Activated naive CD4-positive, alpha-beta T cell treated with anti-CD3 and anti-CD28 coated beads, Interleukin-2, amount 10 ng/mL, durations not matched to agents 7 days and 5 days (primary cell): ENCODE results near the gene PCBP3.

Experiments used
- CTCF ChIA-PET: fragments of 350-600 bp; sonication (Branson Sonifier 250); formaldehyde crosslinking; loops from one replicate; lab custom pipeline; 2021; ENCODE audit warnings: antibody characterized with exemption; lab: Charles Lee
- DNase-seq: peaks from one replicate; pipeline ENCODE4 v3.0.0-alpha.2; 2020
- H3K27ac Mint-ChIP-seq: one replicate; pipeline ENCODE4 v1.8.0; 2021; ENCODE audit warnings: mild to moderate bottlenecking, moderate library complexity, mixed read lengths
- H3K27me3 Mint-ChIP-seq: one replicate; pipeline ENCODE4 v1.8.0; 2021; ENCODE audit warnings: mild to moderate bottlenecking, mixed read lengths
- H3K36me3 Mint-ChIP-seq: one replicate; pipeline ENCODE4 v1.8.0; 2021; ENCODE audit warnings: mixed read lengths
- H3K4me1 Mint-ChIP-seq: one replicate; pipeline ENCODE4 v1.8.0; 2021; ENCODE audit warnings: mixed read lengths
- H3K4me3 Mint-ChIP-seq: one replicate; pipeline ENCODE4 v1.8.0; 2021; ENCODE audit warnings: mild to moderate bottlenecking, moderate library complexity, mixed read lengths
- H3K9me3 Mint-ChIP-seq: one replicate; pipeline ENCODE4 v1.8.0; 2021; ENCODE audit warnings: mixed read lengths

Gene PCBP3

GRCh38 chr21:45740491-45741357, 97.2 kb downstream of the PCBP3 start:
- Mint-ChIP-seq H3K27ac (no peak overlapping the region), H3K27me3 (peaks cover 3% of the 10 kb centered on the region), H3K9me3 (peaks cover 7% of the 10 kb centered on the region), H3K36me3 (peaks cover 9% of the 10 kb centered on the region), H3K4me1 (no peaks in the 10 kb centered on the region), H3K4me3 (no peak overlapping the region)
- CTCF ChIA-PET, result interaction anchor here (0.7 kb wide), 1 partner anchor 365 kb away, joined by 3 read pairs; no protein-coding TSS in a partner anchor
- no peak for DNase-seq

- H3K27me3 Mint-ChIP-seq, result peaks cover 3% of the 10 kb centered on the region
- peaks cover 9% of the 10 kb centered on the region for H3K36me3 Mint-ChIP-seq
- H3K27ac Mint-ChIP-seq, result no peak overlapping the region
- CTCF ChIA-PET, result no interaction called here
- H3K4me1 Mint-ChIP-seq, result no peaks in the 10 kb centered on the region
- peaks cover 7% of the 10 kb centered on the region for H3K9me3 Mint-ChIP-seq
- DNase-seq, result no peak
- no peak overlapping the region for H3K4me3 Mint-ChIP-seq
Observed at GRCh38 chr21:45741691-45742090, 98.2 kb downstream of the PCBP3 start.

- Mint-ChIP-seq H3K36me3 (peaks cover 13% of the 10 kb centered on the region), H3K27ac (no peak overlapping the region), H3K27me3 (no peaks in the 10 kb centered on the region), H3K4me3 (no peak overlapping the region), H3K4me1 (no peaks in the 10 kb centered on the region), H3K9me3 (peaks cover 11% of the 10 kb centered on the region)
- CTCF ChIA-PET, result no interaction called here
- DNase-seq, result no peak
Observed at GRCh38 chr21:45742247-45742646, 98.7 kb downstream of the PCBP3 start.

GRCh38 chr21:45745256-45745655, 101.7 kb downstream of the PCBP3 start:
- CTCF ChIA-PET, result no interaction called here
- DNase-seq, result no peak
- H3K27ac Mint-ChIP-seq, result no peak overlapping the region
- peaks cover 3% of the 10 kb centered on the region for H3K4me1 Mint-ChIP-seq
- peaks cover 13% of the 10 kb centered on the region for H3K36me3 Mint-ChIP-seq
- H3K4me3 Mint-ChIP-seq, result no peak overlapping the region
- no peaks in the 10 kb centered on the region for H3K27me3 Mint-ChIP-seq
- H3K9me3 Mint-ChIP-seq, result peaks cover 12% of the 10 kb centered on the region

GRCh38 chr21:45747233-45747766, 103.8 kb downstream of the PCBP3 start:
- Mint-ChIP-seq H3K4me3 (no peak overlapping the region), H3K4me1 (peaks cover 3% of the 10 kb centered on the region), H3K9me3 (peaks cover 12% of the 10 kb centered on the region), H3K27ac (no peak overlapping the region), H3K27me3 (no peaks in the 10 kb centered on the region), H3K36me3 (peaks cover 13% of the 10 kb centered on the region)
- CTCF ChIA-PET, result no interaction called here
- no peak for DNase-seq

GRCh38 chr21:45747802-45748445, 104.4 kb downstream of the PCBP3 start:
- Mint-ChIP-seq H3K27me3 (no peaks in the 10 kb centered on the region), H3K9me3 (peaks cover 12% of the 10 kb centered on the region), H3K36me3 (peaks cover 13% of the 10 kb centered on the region), H3K4me3 (no peak overlapping the region), H3K27ac (no peak overlapping the region), H3K4me1 (peaks cover 3% of the 10 kb centered on the region)
- DNase-seq, result no peak
- CTCF ChIA-PET, result interaction anchor here (0.6 kb wide), 1 partner anchor 10 kb away, joined by 3 read pairs; no protein-coding TSS in a partner anchor

GRCh38 chr21:45748593-45748992, 105.1 kb downstream of the PCBP3 start:
- H3K27ac Mint-ChIP-seq, result no peak overlapping the region
- peaks cover 13% of the 10 kb centered on the region for H3K36me3 Mint-ChIP-seq
- no peaks in the 10 kb centered on the region for H3K27me3 Mint-ChIP-seq
- H3K4me1 Mint-ChIP-seq, result peaks cover 3% of the 10 kb centered on the region
- H3K4me3 Mint-ChIP-seq, result no peak overlapping the region
- peaks cover 12% of the 10 kb centered on the region for H3K9me3 Mint-ChIP-seq
- no peak for DNase-seq
- CTCF ChIA-PET, result no interaction called here

GRCh38 chr21:45749974-45750373, 106.4 kb downstream of the PCBP3 start:
- no peak overlapping the region for H3K27ac Mint-ChIP-seq
- CTCF ChIA-PET, result no interaction called here

GRCh38 chr21:45750936-45751335, 107.4 kb downstream of the PCBP3 start:
- peaks cover 3% of the 10 kb centered on the region for H3K36me3 Mint-ChIP-seq
- CTCF ChIA-PET, result no interaction called here
- H3K4me3 Mint-ChIP-seq, result no peak overlapping the region
- H3K27me3 Mint-ChIP-seq, result no peaks in the 10 kb centered on the region
- H3K27ac Mint-ChIP-seq, result no peak overlapping the region
- peaks cover 3% of the 10 kb centered on the region for H3K4me1 Mint-ChIP-seq
- peaks cover 6% of the 10 kb centered on the region for H3K9me3 Mint-ChIP-seq
- no peak for DNase-seq

More at GRCh38 chr21:45749974-45750373, 106.4 kb downstream of the PCBP3 start:
- Mint-ChIP-seq H3K36me3 (peaks cover 10% of the 10 kb centered on the region), H3K4me3 (no peak overlapping the region), H3K9me3 (peaks cover 9% of the 10 kb centered on the region), H3K27me3 (no peaks in the 10 kb centered on the region), H3K4me1 (peaks cover 3% of the 10 kb centered on the region)
- no peak for DNase-seq

GRCh38 chr21:45753445-45753844, 109.9 kb downstream of the PCBP3 start:
- DNase-seq, result no peak
- Mint-ChIP-seq H3K27me3 (no peaks in the 10 kb centered on the region), H3K4me3 (no peak overlapping the region), H3K4me1 (peaks cover 3% of the 10 kb centered on the region), H3K36me3 (no peaks in the 10 kb centered on the region), H3K27ac (no peak overlapping the region), H3K9me3 (peaks cover 4% of the 10 kb centered on the region)
- CTCF ChIA-PET, result no interaction called here

GRCh38 chr21:45756029-45756428, 112.5 kb downstream of the PCBP3 start:
- Mint-ChIP-seq H3K27ac (no peak overlapping the region), H3K27me3 (no peaks in the 10 kb centered on the region), H3K4me1 (no peaks in the 10 kb centered on the region), H3K36me3 (no peaks in the 10 kb centered on the region), H3K4me3 (no peak overlapping the region), H3K9me3 (peaks cover 4% of the 10 kb centered on the region)
- DNase-seq, result no peak
- CTCF ChIA-PET, result no interaction called here

- no peak for DNase-seq
- Mint-ChIP-seq H3K36me3 (no peaks in the 10 kb centered on the region), H3K4me3 (no peak overlapping the region), H3K27me3 (no peaks in the 10 kb centered on the region), H3K9me3 (peaks cover 4% of the 10 kb centered on the region), H3K4me1 (no peaks in the 10 kb centered on the region), H3K27ac (no peak overlapping the region)
- CTCF ChIA-PET, result no interaction called here
Observed at GRCh38 chr21:45756669-45757068, 113.1 kb downstream of the PCBP3 start.

- H3K36me3 Mint-ChIP-seq, result no peaks in the 10 kb centered on the region
- DNase-seq, result no peak
Observed at GRCh38 chr21:45761704-45762103, 118.2 kb downstream of the PCBP3 start.

GRCh38 chr21:45763074-45763473, 119.5 kb downstream of the PCBP3 start:
- H3K4me1 Mint-ChIP-seq, result peaks cover 20% of the 10 kb centered on the region
- no peaks in the 10 kb centered on the region for H3K36me3 Mint-ChIP-seq
- no peak for DNase-seq
- H3K9me3 Mint-ChIP-seq, result no peaks in the 10 kb centered on the region
- CTCF ChIA-PET, result no interaction called here
- no peak overlapping the region for H3K27ac Mint-ChIP-seq
- no peaks in the 10 kb centered on the region for H3K27me3 Mint-ChIP-seq
- no peak overlapping the region for H3K4me3 Mint-ChIP-seq

More at GRCh38 chr21:45761704-45762103, 118.2 kb downstream of the PCBP3 start:
- H3K27me3 Mint-ChIP-seq, result no peaks in the 10 kb centered on the region
- H3K4me1 Mint-ChIP-seq, result peaks cover 7% of the 10 kb centered on the region
- no peak overlapping the region for H3K27ac Mint-ChIP-seq
- CTCF ChIA-PET, result no interaction called here
- H3K4me3 Mint-ChIP-seq, result no peak overlapping the region
- no peaks in the 10 kb centered on the region for H3K9me3 Mint-ChIP-seq
